Cardiac muscle cell (in vitro differentiated cells and primary cell): Measurements from ENCODE around the gene MKX. TPM values are rescaled to one million over a fixed set of nuclear protein-coding genes. Genes with fewer than 3 reads are reported as not detected.
A peak's percentile ranks its signal among the peaks of the same experiment; 100 is the strongest.

ENCODE experiments used
- DNase-seq, 2 donors: peaks; one replicate each; pipeline versions ENCODE4 v3.0.0 to v3.0.0-alpha.2; 2010 to 2017; ENCODE audit warnings: low read depth in 1 of 2, low spot score in 1 of 2
- H3K27ac ChIP-seq: fragments of 200-600 bp; sonication (generic); 2 replicates; pipeline ENCODE4 v1.5.1; 2016
- H3K27me3 ChIP-seq: fragments of 200-600 bp; sonication (generic); 2 replicates; pipeline ENCODE4 v1.6.0; 2016; ENCODE audit warnings: control low read depth
- H3K36me3 ChIP-seq: fragments of 200-600 bp; sonication (generic); 2 replicates; pipeline ENCODE4 v1.5.1; 2016; ENCODE audit warnings: control low read depth
- H3K4me1 ChIP-seq: fragments of 200-600 bp; sonication (generic); 2 replicates; pipeline ENCODE4 v1.8.1; 2017; ENCODE audit warnings: low read depth, mild to moderate bottlenecking, mixed run types
- H3K4me3 ChIP-seq: fragments of 200-600 bp; sonication (generic); 2 replicates; pipeline ENCODE4 v1.5.1; 2016; ENCODE audit warnings: mild to moderate bottlenecking
- H3K9me3 ChIP-seq: fragments of 200-600 bp; sonication (generic); 2 replicates; pipeline ENCODE4 v1.5.1; 2017; ENCODE audit warnings: low read depth, mild to moderate bottlenecking, control low read depth
- CTCF ChIP-seq: IDR thresholded peaks from 2 replicates; pipeline ENCODE4 v1.5.1; 2012; ENCODE audit warnings: low read depth, mild to moderate bottlenecking, low read length
- polyA plus RNA-seq: library from polyadenylated mRNA; unstranded; fragments of >200 nt; fragmentation: Nextera tagmentation; extraction: Ambion mirVana; gene quantifications from 2 replicates; pipeline ENCODE4 v1.2.1, GENCODE V29; 2016
- total RNA-seq: library from RNA; depleted of rRNA; stranded (reverse); fragments of >200 nt; gene quantifications from 2 replicates; pipeline ENCODE4 v1.2.3, GENCODE V29; 2016

Gene MKX
- total and polyA plus RNA-seq, 2 experiments from 2014 or later, result 0.39 TPM; not detected in 1

GRCh38 chr10:27723436-27723835 is 22.2 kb downstream of the MKX start:
- no peak for TF ChIP-seq CTCF
- peaks cover 4% of the 10 kb centered on the region for H3K4me1 ChIP-seq
- no peak overlapping the region for H3K4me3 ChIP-seq
- no peaks in the 10 kb centered on the region for H3K9me3 ChIP-seq
- peak in 1 of 2 donors; percentile 6 for DNase-seq
- no peaks in the 10 kb centered on the region for H3K27me3 ChIP-seq
- no peak overlapping the region for H3K27ac ChIP-seq
- H3K36me3 ChIP-seq, result no peaks in the 10 kb centered on the region

- Histone ChIP-seq H3K4me1 (no peaks in the 10 kb centered on the region), H3K27me3 (no peaks in the 10 kb centered on the region), H3K9me3 (no peaks in the 10 kb centered on the region), H3K36me3 (no peaks in the 10 kb centered on the region), H3K27ac (no peak overlapping the region), H3K4me3 (no peak overlapping the region)
- DNase-seq, result no peak
- TF ChIP-seq CTCF, result no peak
Observed at GRCh38 chr10:27720529-27720928, 25.1 kb downstream of the MKX start.

DNA sequence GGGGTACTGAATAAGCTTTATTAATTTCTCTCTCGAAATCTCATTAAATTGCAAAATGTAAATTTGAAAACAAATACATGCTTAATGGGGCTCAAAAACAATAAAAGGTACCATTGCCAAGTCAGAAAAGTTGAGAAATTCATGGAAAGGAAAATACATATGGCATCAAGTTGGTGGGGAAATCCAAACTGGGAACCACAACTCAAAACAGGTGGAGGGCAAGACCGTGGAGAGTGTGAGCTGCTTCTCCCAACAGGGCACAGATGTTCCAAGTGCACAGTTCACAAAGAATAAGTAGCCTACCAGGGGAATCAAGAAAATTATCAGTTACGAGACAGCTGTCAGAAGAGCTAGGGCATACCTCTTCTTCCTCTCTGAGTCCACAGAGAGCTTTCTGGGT is 26.6 kb downstream of the MKX start:
- no peaks in the 10 kb centered on the region for H3K36me3 ChIP-seq
- H3K4me3 ChIP-seq, result no peak overlapping the region
- H3K27ac ChIP-seq, result no peak overlapping the region
- no peaks in the 10 kb centered on the region for H3K4me1 ChIP-seq
- TF ChIP-seq CTCF, result no peak
- no peak for DNase-seq
- H3K27me3 ChIP-seq, result no peaks in the 10 kb centered on the region
- H3K9me3 ChIP-seq, result no peaks in the 10 kb centered on the region

DNA sequence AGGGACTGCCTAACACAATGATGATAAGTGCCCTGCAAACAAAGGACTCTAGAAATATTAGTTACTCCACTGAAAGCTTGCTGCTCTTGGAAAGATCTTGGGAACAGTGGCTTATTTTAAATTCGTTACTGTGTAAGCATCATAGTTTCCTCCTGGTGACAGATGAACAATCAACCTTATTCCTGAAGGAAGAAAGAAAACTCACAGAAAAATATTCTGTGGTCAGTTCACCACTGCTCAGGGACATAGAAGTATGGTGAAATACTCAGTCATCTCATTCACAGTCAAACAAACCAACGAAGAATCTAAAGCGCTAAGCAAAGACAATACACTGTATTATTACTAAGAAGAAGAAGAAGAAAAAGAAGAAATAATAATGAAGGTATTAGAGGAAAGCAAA is 27.8 kb downstream of the MKX start:
- Histone ChIP-seq H3K27ac (no peak overlapping the region), H3K4me1 (no peaks in the 10 kb centered on the region), H3K4me3 (no peak overlapping the region), H3K36me3 (no peaks in the 10 kb centered on the region), H3K27me3 (no peaks in the 10 kb centered on the region), H3K9me3 (no peaks in the 10 kb centered on the region)
- no peak for TF ChIP-seq CTCF
- DNase-seq, result no peak

DNA sequence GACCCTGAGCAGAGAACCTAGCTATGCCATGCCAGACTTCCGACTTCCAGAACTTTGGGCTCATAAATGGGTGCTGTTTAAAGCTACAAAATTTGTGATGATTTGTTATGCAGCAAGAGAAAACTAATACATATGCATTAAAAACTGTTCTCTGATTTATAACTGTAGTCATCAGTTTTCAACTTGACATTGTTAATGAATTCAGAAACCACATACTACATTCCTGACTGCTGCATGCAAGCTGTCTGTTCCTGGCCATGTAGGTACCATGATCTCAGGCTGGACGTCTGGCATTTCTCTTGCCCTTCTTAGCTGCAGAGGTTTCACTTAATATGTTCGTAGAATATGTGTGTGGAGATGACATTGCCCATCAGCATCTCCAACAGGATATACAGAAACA is 28.4 kb downstream of the MKX start:
- Histone ChIP-seq H3K27ac (no peak overlapping the region), H3K36me3 (no peaks in the 10 kb centered on the region), H3K27me3 (no peaks in the 10 kb centered on the region), H3K9me3 (no peaks in the 10 kb centered on the region), H3K4me3 (no peak overlapping the region), H3K4me1 (no peaks in the 10 kb centered on the region)
- no peak for DNase-seq
- no peak for TF ChIP-seq CTCF

- no peak for DNase-seq
- no peak for TF ChIP-seq CTCF
- H3K27me3 ChIP-seq, result no peaks in the 10 kb centered on the region
- no peak overlapping the region for H3K4me3 ChIP-seq
- no peaks in the 10 kb centered on the region for H3K4me1 ChIP-seq
- no peak overlapping the region for H3K27ac ChIP-seq
- H3K36me3 ChIP-seq, result no peaks in the 10 kb centered on the region
- H3K9me3 ChIP-seq, result no peaks in the 10 kb centered on the region
Observed at GRCh38 chr10:27716521-27716920, 29.1 kb downstream of the MKX start.
